ENCODE results near the gene FBP2.

GRCh38 chr9:94625835-94626234 is 32.2 kb upstream of the FBP2 start:
- no peak for TF ChIP-seq EZH2 (IDR thresholded peaks at IDR 0.05; ENCODE audit: low read depth, low read length, severe bottlenecking)
- TF ChIP-seq TEAD4 (IDR thresholded peaks at IDR 0.05; ENCODE audit: low read depth, low read length): no peak
- no peak for TF ChIP-seq SP2 (IDR thresholded peaks at IDR 0.05; ENCODE audit: low read length)
- TF ChIP-seq CTCF (IDR thresholded peaks at IDR 0.05; ENCODE audit: control extremely low read depth in 1 of 3, insufficient read depth in 1 of 3, low read depth in 1 of 3, low read length in 3 of 3): no peak
- TF ChIP-seq CBX5 (IDR thresholded peaks at IDR 0.05; ENCODE audit: low read depth, low read length): no peak
- no peak for TF ChIP-seq RNF2 (IDR thresholded peaks at IDR 0.05; ENCODE audit: borderline replicate concordance, low read depth, low read length, missing control alignments, poor library complexity, severe bottlenecking)
- TF ChIP-seq POLR2AphosphoS5 (IDR thresholded peaks at IDR 0.05; ENCODE audit: low read depth, low read length): no peak

All from H1 (cell line).